Mammary epithelial cell (primary cell): Measurements from ENCODE around the gene CD4.

Experiments used
- EZH2 ChIP-seq: IDR thresholded peaks from 2 replicates; pipeline ENCODE4 v1.6.1; 2012; ENCODE audit warnings: low read length, inconsistent platforms, borderline replicate concordance
- TF ChIP-seq, protein P1 (sequence below), 2 donors: IDR thresholded peaks in 1 of 2; conservative IDR thresholded peaks in 1 of 2; 2 replicates each; pipeline ENCODE4 v1.5.1; 2011 to 2012; ENCODE audit warnings: inconsistent platforms in 2 of 2, low read length in 2 of 2, mild to moderate bottlenecking in 2 of 2, control low read depth in 1 of 2, low read depth in 1 of 2; ENCODE audit not compliant: insufficient read depth in 1 of 2; ENCODE audit errors: extremely low read depth in 1 of 2

DNA sequence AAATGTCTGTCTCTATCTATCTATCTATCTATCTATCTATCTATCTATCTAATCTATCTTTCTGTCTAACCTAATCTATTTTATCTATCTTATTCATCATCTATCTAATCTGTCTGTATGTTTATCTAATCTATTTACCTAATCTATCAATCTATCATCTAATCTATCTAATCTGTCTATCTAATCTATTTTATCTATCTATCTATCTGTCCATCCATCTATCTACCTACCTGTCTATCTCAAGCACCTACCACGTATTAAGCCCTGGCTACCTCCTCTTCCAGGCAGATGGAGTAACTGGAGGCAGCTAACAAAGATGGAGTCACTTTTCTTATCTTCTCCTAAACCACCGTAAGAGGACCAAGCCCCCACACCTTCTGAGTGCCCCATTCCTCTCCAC, 5.8 kb downstream of the CD4 start:
- TF ChIP-seq, protein P1, sequence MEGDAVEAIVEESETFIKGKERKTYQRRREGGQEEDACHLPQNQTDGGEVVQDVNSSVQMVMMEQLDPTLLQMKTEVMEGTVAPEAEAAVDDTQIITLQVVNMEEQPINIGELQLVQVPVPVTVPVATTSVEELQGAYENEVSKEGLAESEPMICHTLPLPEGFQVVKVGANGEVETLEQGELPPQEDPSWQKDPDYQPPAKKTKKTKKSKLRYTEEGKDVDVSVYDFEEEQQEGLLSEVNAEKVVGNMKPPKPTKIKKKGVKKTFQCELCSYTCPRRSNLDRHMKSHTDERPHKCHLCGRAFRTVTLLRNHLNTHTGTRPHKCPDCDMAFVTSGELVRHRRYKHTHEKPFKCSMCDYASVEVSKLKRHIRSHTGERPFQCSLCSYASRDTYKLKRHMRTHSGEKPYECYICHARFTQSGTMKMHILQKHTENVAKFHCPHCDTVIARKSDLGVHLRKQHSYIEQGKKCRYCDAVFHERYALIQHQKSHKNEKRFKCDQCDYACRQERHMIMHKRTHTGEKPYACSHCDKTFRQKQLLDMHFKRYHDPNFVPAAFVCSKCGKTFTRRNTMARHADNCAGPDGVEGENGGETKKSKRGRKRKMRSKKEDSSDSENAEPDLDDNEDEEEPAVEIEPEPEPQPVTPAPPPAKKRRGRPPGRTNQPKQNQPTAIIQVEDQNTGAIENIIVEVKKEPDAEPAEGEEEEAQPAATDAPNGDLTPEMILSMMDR (conservative IDR thresholded peaks at IDR 0.05 in 1 of 2, IDR thresholded peaks at IDR 0.05 in 1 of 2; ENCODE audit: extremely low read depth in 1 of 2, insufficient read depth in 1 of 2, low read depth in 1 of 2, low read length in 2 of 2), result no peak
- TF ChIP-seq EZH2, result no peak
